Mesendoderm (in vitro differentiated cells): ENCODE measurements around the gene AGBL4.

Experiments used
- DNase-seq: peaks from one replicate; pipeline ENCODE4 v3.0.0; 2013
- H2AK5ac ChIP-seq: 2 replicates; pipeline ENCODE4 v1.6.1; 2013; ENCODE audit warnings: low read length, inconsistent platforms
- H2BK120ac ChIP-seq: 2 replicates; pipeline ENCODE4 v1.6.1; 2013; ENCODE audit warnings: low read depth, mild to moderate bottlenecking, low read length, moderate library complexity, mixed read lengths
- H2BK15ac ChIP-seq: replicated peaks from 2 replicates; pipeline ENCODE4 v1.6.1; 2013; ENCODE audit warnings: low read depth, mild to moderate bottlenecking, moderate library complexity
- H2BK5ac ChIP-seq: 2 replicates; pipeline ENCODE4 v1.6.1; 2013; ENCODE audit warnings: low read length, inconsistent platforms
- H3K18ac ChIP-seq: 2 replicates; pipeline ENCODE4 v1.6.1; 2013; ENCODE audit warnings: mild to moderate bottlenecking, low read length, mixed read lengths
- H3K23ac ChIP-seq: one replicate; pipeline ENCODE4 v1.6.1; 2013; ENCODE audit warnings: low read length
- H3K27ac ChIP-seq: 2 replicates; pipeline ENCODE4 v1.5.1; 2013; ENCODE audit warnings: low read depth, mild to moderate bottlenecking, inconsistent platforms, low read length, moderate library complexity
- H3K27me3 ChIP-seq: 2 replicates; pipeline ENCODE4 v1.6.1; 2013; ENCODE audit warnings: low read length, control low read depth, mild to moderate bottlenecking, inconsistent platforms; ENCODE audit not compliant: insufficient read depth, poor library complexity
- H3K36me3 ChIP-seq: 2 replicates; pipeline ENCODE4 v1.6.1; 2013; ENCODE audit warnings: low read length, inconsistent platforms; ENCODE audit not compliant: control insufficient read depth, insufficient read depth
- H3K4ac ChIP-seq: one replicate; pipeline ENCODE4 v1.6.1; 2013; ENCODE audit warnings: low read depth, mild to moderate bottlenecking, low read length, moderate library complexity
- H3K4me1 ChIP-seq: 2 replicates; pipeline ENCODE4 v1.6.1; 2013; ENCODE audit warnings: low read depth, low read length, inconsistent platforms; ENCODE audit not compliant: control insufficient read depth
- H3K4me2 ChIP-seq: 2 replicates; pipeline ENCODE4 v1.6.1; 2013; ENCODE audit warnings: low read length
- H3K4me3 ChIP-seq: 2 replicates; pipeline ENCODE4 v1.5.1; 2013; ENCODE audit warnings: mild to moderate bottlenecking, low read length
- H3K56ac ChIP-seq: one replicate; pipeline ENCODE4 v1.6.1; 2013; ENCODE audit warnings: low read length
- H3K79me1 ChIP-seq: 2 replicates; pipeline ENCODE4 v1.6.1; 2013; ENCODE audit warnings: low read length, inconsistent platforms
- H3K79me2 ChIP-seq: 2 replicates; pipeline ENCODE4 v1.6.1; 2013; ENCODE audit warnings: mild to moderate bottlenecking, low read length; ENCODE audit not compliant: control insufficient read depth, insufficient read depth
- H3K9ac ChIP-seq: 2 replicates; pipeline ENCODE4 v1.6.1; 2013; ENCODE audit warnings: low read length, inconsistent platforms
- H4K5ac ChIP-seq: one replicate; pipeline ENCODE4 v1.6.1; 2013; ENCODE audit warnings: low read length
- H4K8ac ChIP-seq: one replicate; pipeline ENCODE4 v1.6.1; 2013; ENCODE audit warnings: low read depth, mild to moderate bottlenecking, control low read depth, low read length, moderate library complexity
- WGBS: extraction: QIAGEN DNeasy Blood & Tissue Kit; methylation state at CpG from one replicate; pipeline ENCODE4 v1.1.7; 2013; ENCODE audit warnings: low lambda C conversion rate, missing lambda C conversion rate; ENCODE audit not compliant: insufficient coverage; ENCODE audit errors: extremely low coverage; 5-methylcytosine and 5-hydroxymethylcytosine counted together

AGBL4 gene

GRCh38 chr1:49906365-49906764, 117.4 kb downstream of the AGBL4 start:
- H3K18ac ChIP-seq: no peak overlapping the region
- no peak for DNase-seq
- H4K8ac ChIP-seq: no peak overlapping the region
- H3K23ac ChIP-seq: no peak overlapping the region
- H3K9ac ChIP-seq: no peak overlapping the region
- no peaks in the 10 kb centered on the region for H3K36me3 ChIP-seq
- H3K4ac ChIP-seq: no peak overlapping the region
- H3K27ac ChIP-seq: no peak overlapping the region
- H3K4me2 ChIP-seq: no peak overlapping the region
- WGBS: no CpG with 5 or more reads among the region's 3 CpGs
- H3K4me1 ChIP-seq: no peaks in the 10 kb centered on the region
- H2BK5ac ChIP-seq: no peak overlapping the region
- no peaks in the 10 kb centered on the region for H3K79me2 ChIP-seq
- no peaks in the 10 kb centered on the region for H3K79me1 ChIP-seq
- no peak overlapping the region for H2BK120ac ChIP-seq
- no peaks in the 10 kb centered on the region for H3K27me3 ChIP-seq
- no peak overlapping the region for H4K5ac ChIP-seq
- H3K4me3 ChIP-seq: no peak overlapping the region
- H2BK15ac ChIP-seq: no peak overlapping the region
- H3K56ac ChIP-seq: no peak overlapping the region
- H2AK5ac ChIP-seq: no peak overlapping the region

DNA sequence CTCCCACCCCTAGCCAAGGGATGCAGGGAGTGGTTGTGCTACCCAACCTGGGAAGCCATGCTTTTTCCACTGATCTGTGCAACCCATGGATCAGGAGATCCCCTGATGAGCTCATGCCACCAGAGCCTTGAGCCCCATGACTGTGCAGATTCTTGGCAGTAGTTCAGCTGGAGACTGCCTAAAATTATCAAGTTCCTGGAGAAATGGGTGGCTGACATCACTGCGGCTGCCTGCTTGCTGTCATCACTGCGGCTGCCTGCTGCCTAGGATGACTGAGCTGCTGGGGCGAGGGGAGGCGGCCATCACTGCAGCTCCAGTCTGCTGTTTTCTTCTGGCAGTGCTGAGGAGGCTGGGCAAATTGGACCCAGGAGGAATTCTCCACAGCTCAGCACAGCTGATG, 159.2 kb downstream of the AGBL4 start:
- Histone ChIP-seq H3K23ac (no peak overlapping the region), H4K8ac (no peak overlapping the region), H3K4me3 (no peak overlapping the region), H2AK5ac (no peak overlapping the region), H3K36me3 (no peaks in the 10 kb centered on the region), H3K4me2 (no peak overlapping the region), H4K5ac (no peak overlapping the region), H2BK120ac (no peak overlapping the region), H3K4me1 (no peaks in the 10 kb centered on the region), H3K27me3 (no peaks in the 10 kb centered on the region), H3K79me1 (no peaks in the 10 kb centered on the region), H3K4ac (no peak overlapping the region), H3K9ac (no peak overlapping the region), H3K79me2 (no peaks in the 10 kb centered on the region), H2BK5ac (no peak overlapping the region), H3K56ac (no peak overlapping the region), H3K27ac (no peak overlapping the region), H3K18ac (no peak overlapping the region), H2BK15ac (no peak overlapping the region)
- WGBS: no CpG with 5 or more reads among the region's 4 CpGs
- no peak for DNase-seq

DNA sequence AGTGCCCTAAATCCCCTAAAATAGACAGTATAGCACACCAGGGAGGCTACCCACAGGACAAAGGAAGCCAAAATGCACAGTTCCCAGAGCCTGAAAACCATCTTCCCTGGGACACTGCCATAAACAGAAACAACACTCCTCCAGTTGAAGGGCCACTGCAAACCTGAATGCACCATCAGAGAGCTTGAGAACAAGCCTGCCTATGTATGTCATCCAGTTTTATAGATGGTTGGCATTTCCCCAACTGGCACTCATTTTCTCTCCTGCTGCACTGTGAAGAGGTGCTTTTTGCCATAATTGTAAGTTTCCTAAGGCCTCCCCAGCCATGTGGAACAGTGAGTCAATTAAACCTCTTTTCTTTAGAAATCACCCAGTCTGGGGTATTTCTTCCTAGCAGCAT, 169.0 kb downstream of the AGBL4 start:
- H3K18ac ChIP-seq: no peak overlapping the region

GRCh38 chr1:49842596-49842995, 181.2 kb downstream of the AGBL4 start:
- no peak overlapping the region for H3K18ac ChIP-seq
- DNase-seq: no peak
- H2BK120ac ChIP-seq: no peak overlapping the region
- H4K8ac ChIP-seq: no peak overlapping the region
- no peak overlapping the region for H3K27ac ChIP-seq
- no peak overlapping the region for H2AK5ac ChIP-seq
- H3K27me3 ChIP-seq: no peaks in the 10 kb centered on the region
- H3K36me3 ChIP-seq: no peaks in the 10 kb centered on the region
- no peak overlapping the region for H3K23ac ChIP-seq
- no peaks in the 10 kb centered on the region for H3K79me2 ChIP-seq
- no peak overlapping the region for H4K5ac ChIP-seq
- WGBS: 100% methylated on average over 1 of the region's 2 CpGs
- no peak overlapping the region for H2BK15ac ChIP-seq
- no peak overlapping the region for H3K4me2 ChIP-seq
- H3K9ac ChIP-seq: no peak overlapping the region
- no peak overlapping the region for H2BK5ac ChIP-seq
- H3K4me3 ChIP-seq: no peak overlapping the region
- H3K4ac ChIP-seq: no peak overlapping the region
- no peaks in the 10 kb centered on the region for H3K4me1 ChIP-seq
- H3K79me1 ChIP-seq: no peaks in the 10 kb centered on the region
- no peak overlapping the region for H3K56ac ChIP-seq

More for the DNA sequence above, 169.0 kb downstream of the AGBL4 start:
- H2AK5ac ChIP-seq: no peak overlapping the region
- no peak overlapping the region for H2BK15ac ChIP-seq
- no peak overlapping the region for H2BK120ac ChIP-seq
- H3K4me3 ChIP-seq: no peak overlapping the region
- H3K4ac ChIP-seq: no peak overlapping the region
- no peaks in the 10 kb centered on the region for H3K79me2 ChIP-seq
- H3K23ac ChIP-seq: no peak overlapping the region
- no peaks in the 10 kb centered on the region for H3K36me3 ChIP-seq
- no peak overlapping the region for H3K4me2 ChIP-seq
- no peaks in the 10 kb centered on the region for H3K4me1 ChIP-seq
- H3K79me1 ChIP-seq: no peaks in the 10 kb centered on the region
- no peak overlapping the region for H2BK5ac ChIP-seq
- no peak overlapping the region for H3K56ac ChIP-seq
- H3K9ac ChIP-seq: no peak overlapping the region
- H4K5ac ChIP-seq: no peak overlapping the region
- H3K27me3 ChIP-seq: no peaks in the 10 kb centered on the region
- DNase-seq: no peak
- no peak overlapping the region for H4K8ac ChIP-seq
- H3K27ac ChIP-seq: no peak overlapping the region

DNA sequence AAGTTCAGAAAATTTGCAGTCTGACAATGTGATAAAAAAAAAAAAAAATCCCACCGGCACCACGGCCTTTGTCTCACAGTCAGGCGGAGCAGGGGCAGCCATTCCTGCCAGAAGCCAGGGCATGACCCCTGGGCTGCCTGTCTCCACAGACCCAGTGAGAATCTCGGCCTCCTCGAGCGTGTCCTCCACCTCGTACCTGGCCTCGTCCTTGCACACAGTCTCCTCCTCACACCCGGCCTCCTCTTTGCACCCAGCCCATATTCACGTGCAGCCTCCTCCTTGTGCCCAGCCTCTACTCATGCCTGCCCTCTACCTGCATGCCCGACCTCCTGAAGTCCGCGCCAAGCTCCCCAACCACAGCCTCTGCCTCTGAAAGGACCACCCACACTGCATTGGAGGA, 182.0 kb downstream of the AGBL4 start:
- no peak overlapping the region for H3K23ac ChIP-seq
- H4K5ac ChIP-seq: no peak overlapping the region
- no peak for DNase-seq
- no peaks in the 10 kb centered on the region for H3K79me1 ChIP-seq
- H3K18ac ChIP-seq: no peak overlapping the region
- no peaks in the 10 kb centered on the region for H3K27me3 ChIP-seq
- H2BK15ac ChIP-seq: no peak overlapping the region
- H2BK120ac ChIP-seq: no peak overlapping the region
- no peaks in the 10 kb centered on the region for H3K36me3 ChIP-seq
- H2AK5ac ChIP-seq: no peak overlapping the region
- no peak overlapping the region for H3K4me3 ChIP-seq
- no CpG with 5 or more reads among the region's 13 CpGs for WGBS
- H3K56ac ChIP-seq: no peak overlapping the region
- no peaks in the 10 kb centered on the region for H3K4me1 ChIP-seq
- H3K27ac ChIP-seq: no peak overlapping the region
- no peak overlapping the region for H4K8ac ChIP-seq
- H3K9ac ChIP-seq: no peak overlapping the region
- H3K4me2 ChIP-seq: no peak overlapping the region
- H3K79me2 ChIP-seq: no peaks in the 10 kb centered on the region
- no peak overlapping the region for H3K4ac ChIP-seq
- no peak overlapping the region for H2BK5ac ChIP-seq

- no CpG with 5 or more reads among the region's 1 CpG for WGBS
- Histone ChIP-seq H2BK15ac (no peak overlapping the region), H3K4me2 (no peak overlapping the region), H2BK5ac (no peak overlapping the region), H3K18ac (no peak overlapping the region), H3K9ac (no peak overlapping the region), H4K5ac (no peak overlapping the region), H3K23ac (no peak overlapping the region), H3K56ac (no peak overlapping the region), H2BK120ac (no peak overlapping the region), H4K8ac (no peak overlapping the region), H3K4ac (no peak overlapping the region), H3K27ac (no peak overlapping the region), H3K79me2 (no peaks in the 10 kb centered on the region), H3K36me3 (no peaks in the 10 kb centered on the region), H2AK5ac (no peak overlapping the region), H3K27me3 (no peaks in the 10 kb centered on the region), H3K79me1 (no peaks in the 10 kb centered on the region), H3K4me3 (no peak overlapping the region), H3K4me1 (no peaks in the 10 kb centered on the region)
- no peak for DNase-seq
These were observed 199.5 kb downstream of the AGBL4 start for GRCh38 chr1:49824261-49824660.
